HG03342 (cell line): ENCODE measurements around the gene OR13C9.
"Not testable (repeated sequence)": the region's sequence is repeated elsewhere in the genome, so short reads cannot be mapped to it uniquely, and the experiment has no call there.

ENCODE experiments used
- ATAC-seq: cut with Tn5 transposase; IDR thresholded peaks from one replicate; pipeline ENCODE4 v1.9.1; 2021; ENCODE audit warnings: mild to moderate bottlenecking, moderate library complexity; ENCODE audit not compliant: unreplicated experiment

Gene OR13C9, protein sequence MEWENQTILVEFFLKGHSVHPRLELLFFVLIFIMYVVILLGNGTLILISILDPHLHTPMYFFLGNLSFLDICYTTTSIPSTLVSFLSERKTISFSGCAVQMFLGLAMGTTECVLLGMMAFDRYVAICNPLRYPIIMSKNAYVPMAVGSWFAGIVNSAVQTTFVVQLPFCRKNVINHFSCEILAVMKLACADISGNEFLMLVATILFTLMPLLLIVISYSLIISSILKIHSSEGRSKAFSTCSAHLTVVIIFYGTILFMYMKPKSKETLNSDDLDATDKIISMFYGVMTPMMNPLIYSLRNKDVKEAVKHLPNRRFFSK

DNA sequence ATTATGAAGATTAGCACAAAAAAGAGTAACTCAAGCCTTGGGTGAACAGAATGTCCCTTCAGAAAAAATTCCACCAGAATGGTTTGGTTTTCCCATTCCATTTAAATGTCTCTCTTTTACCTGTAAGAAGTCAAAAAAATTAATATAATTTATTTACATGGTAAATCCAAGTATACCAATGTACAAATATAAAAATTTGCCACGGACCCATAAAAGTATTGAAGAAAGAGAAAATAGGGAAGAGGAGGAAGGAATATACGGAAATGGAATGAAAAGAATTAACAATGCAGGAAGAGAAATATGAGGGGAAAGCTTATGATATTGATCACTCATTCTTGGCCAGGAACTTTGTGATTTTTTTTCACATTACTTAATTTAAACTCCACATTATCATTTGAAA lies at the start of gene OR13C9:
TSS of gene OR13C9 (minus strand) at position 101 of the 400 bp plus-strand sequence. CDS start at position 101, 0 bp downstream.
- ATAC-seq: no peak

DNA sequence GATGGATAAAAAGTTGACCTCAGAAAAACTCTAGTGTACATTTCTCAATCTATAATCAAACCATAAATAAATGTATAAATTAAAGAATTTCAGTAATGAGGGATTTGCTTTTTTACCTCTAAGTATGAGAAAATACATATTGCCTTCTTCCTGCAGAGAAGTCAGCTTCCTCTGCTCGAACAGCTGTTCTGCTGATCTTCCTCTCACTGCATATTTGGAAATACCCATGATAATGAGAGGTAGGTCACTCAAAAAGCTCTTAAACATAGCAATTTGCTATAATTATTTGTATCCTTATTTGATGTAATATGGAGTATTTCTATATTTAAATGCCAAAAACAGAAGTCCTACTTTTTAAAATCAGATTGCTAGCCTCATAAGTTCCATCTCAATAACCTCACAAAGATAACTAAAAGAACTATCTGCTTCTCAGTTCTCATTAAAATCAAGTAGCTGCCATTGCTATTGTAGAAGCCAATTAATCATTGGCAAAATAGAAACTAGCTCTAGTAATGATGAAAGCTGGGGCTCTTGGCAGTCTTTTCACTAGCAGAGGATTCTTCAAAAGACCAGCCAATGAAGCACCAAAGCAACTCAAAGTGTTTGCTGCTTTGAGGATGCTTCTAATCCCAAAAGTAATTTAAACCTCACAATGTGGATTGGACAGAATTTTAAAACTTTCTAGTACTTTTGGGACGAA lies 40.6 kb upstream of the OR13C9 start:
- ATAC-seq: no peak

DNA sequence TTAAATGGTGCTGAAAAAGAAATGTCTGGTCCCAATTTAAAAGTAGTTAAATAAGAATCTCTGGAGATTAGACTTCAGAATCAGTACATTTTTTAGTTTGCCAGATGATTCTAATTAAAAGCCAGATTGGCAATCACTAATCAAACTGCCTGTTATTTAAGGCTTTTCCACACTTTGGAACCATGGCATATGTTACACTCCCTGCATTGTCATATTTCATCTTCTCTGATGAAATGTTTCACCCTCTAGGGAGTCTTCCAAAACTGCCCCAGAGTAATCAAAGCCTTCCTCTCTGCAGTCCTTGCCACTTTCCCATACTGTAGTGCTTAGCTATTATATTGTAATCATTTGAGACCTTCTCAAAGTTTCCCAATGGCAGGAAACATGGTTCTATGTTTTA lies 17.5 kb upstream of the OR13C9 start:
- no peak for ATAC-seq

DNA sequence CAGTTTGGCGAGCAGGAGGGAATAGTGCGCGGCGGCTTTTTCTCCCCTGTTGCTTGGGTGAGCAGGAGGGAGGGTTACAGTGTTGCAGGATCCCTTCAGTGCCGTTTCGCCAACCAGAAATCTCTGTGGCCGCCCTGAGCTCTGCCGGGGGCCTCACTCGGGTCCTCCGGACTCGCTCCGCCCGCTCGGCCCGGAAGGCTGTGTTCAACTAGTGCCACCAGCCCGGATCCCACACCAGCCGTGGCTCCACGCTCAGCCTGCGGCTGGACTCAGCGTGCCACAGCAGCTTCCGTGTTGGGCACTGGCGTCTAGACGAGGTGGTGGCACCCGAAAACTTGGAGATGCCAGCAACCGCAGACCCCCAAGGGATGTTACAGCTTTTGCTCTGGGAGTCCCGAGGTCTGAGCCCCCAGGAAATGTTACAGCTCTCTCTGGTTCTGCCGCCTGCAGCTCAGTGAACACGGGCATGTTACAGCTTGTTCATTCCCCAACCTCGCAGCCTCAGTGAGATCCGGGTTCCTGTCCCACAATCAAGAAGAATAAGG lies 16.0 kb upstream of the OR13C9 start:
- ATAC-seq: no peak

DNA sequence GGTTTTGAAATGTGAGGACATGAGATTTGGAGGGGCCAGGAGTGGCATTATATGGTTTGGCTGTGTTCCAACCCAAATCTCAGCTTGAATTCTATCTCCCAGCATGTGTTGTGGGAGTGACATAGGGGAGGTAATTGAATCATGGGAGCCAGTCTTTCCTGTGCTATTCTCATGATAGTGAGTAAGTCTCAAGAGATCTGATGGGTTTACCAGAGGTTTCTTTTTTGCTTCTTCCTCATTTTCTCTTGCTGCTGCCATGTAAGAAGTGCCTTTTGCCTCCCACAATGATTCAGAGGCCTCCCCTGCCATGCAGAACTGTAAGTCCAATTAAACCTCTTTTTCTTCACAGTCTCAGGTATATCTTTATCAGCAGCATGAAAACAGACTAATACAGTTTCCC lies 8.0 kb upstream of the OR13C9 start:
- not testable (repeated sequence) for ATAC-seq

DNA sequence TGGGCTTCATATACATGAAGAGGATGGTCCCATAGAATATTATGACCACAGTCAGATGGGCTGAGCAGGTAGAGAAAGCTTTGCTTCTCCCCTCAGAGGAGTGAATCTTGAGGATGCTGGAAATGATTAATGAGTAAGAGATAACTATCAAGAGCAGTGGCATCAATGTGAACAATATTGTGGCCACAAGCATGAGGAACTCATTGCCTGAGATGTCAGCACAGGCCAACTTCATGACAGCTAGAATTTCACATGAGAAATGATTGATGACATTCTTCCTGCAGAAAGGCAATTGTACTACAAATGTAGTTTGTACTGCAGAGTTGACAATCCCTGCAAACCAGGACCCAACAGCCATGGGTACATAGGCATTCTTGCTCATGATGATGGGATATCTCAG lies 586 bp downstream of the OR13C9 start:
- ATAC-seq: no peak

DNA sequence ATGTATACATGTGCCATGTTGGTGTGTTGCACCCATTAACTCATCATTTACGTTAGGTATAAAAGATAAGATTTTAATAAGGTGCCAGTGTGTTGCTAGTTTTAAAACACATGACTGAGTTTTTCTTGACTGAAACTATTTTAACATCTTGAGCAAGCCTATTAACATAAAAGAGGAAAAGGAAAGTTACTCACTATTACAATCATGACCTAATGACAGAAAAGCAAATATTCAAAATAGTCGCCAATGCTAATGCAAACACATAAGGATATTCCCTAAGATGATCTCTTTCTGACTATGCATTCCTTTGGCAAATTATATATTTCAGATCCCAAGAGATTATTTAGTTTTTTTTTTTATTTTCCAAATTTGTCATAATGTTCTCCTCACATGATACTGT lies 6.8 kb downstream of the OR13C9 start:
- ATAC-seq: no peak

DNA sequence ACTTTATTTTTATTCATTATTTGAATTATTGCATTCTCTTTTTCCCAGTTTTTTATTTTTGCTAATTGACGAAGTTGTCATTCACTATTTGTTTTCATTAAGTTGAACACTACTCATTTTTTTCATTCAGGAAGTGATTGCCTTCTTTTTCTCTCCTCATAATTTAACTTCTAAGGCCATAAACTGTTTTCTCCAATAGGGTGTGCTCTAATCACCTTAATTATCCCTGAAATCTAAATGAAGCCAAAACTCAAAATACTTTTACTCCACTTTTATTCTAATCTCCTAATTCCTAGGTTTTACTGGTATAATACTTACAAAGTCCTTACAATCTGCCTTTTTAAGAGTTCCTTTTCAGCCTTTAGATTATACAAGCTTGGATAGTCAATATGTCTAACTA lies 9.7 kb downstream of the OR13C9 start:
- ATAC-seq: no peak

DNA sequence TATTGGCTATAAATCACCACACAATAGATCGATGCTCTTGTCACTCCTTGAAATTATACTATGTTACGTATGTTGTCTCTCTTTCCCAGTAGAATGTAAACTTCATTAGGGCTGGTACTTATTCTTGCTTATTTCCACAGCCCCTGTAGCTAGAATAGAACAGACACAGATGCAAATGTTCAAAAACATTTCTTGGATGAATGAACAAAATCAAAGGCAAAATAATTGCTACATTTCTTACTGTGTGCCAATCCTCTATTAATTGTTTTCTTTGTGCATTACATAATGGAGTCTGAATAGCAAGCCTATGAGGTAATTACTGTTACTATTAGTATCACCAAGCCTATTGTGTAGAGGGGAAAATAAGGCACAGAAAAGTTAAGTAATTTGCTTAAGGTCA lies 11.9 kb downstream of the OR13C9 start:
- no peak for ATAC-seq

DNA sequence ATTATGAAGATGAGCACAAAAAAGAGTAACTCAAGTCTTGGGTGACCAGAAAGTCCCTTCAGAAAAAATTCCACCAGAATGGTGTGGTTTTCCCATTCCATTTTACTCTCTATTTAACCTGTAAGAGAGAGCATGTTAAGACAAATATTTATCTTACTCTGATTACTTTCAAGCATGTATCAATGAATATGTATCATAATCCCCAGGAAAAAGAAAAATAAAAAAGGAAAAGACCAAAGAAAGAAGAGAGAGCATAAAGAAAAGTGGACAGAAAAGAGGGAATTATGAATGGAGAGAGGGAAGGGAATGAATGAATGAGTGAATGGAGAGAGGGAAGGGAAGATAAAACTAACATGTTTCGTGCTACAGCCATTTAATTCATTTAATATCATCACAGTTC lies 12.5 kb downstream of the OR13C9 start, which contains the start of gene OR13C2:
TSS of gene OR13C2 (minus strand) at position 101 of the 400 bp plus-strand sequence. CDS start at position 101, 0 bp downstream.
- not testable (repeated sequence) for ATAC-seq

DNA sequence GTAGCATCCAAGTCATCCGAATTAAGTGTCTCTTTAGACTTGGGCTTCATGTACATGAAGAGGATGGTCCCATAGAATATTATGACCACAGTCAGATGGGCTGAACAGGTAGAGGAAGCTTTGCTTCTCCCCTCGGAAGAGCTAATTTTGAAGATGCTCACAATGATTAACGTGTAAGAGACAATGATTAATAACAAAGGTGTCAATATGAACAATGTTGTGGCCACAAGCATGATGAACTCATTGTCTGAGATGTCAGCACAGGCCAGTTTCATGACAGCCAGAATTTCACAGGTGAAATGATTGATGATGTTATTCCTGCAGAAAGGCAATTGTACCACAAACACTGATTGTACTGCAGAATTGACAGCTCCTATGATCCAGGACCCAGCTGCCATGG lies 13.2 kb downstream of the OR13C9 start:
- ATAC-seq: no peak

DNA sequence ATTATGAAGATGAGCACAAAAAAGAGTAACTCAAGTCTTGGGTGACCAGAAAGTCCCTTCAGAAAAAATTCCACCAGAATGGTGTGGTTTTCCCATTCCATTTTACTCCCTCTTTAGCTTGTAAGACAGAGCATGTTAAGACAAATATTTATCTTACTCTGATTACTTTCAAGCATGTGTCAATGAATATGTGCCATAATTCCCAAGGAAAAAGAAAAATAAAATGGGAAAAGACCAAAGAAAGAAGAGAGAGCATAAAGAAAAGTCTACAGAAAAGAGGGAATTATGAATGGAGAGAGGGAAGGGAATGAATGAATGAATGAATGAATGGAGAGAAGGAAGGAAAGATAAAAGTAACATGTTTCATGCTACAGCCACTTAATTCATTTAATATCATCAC lies 18.7 kb downstream of the OR13C9 start, which contains the start of gene OR13C5:
TSS of gene OR13C5 (minus strand) at position 101 of the 400 bp plus-strand sequence. CDS start at position 101, 0 bp downstream.
- ATAC-seq: not testable (repeated sequence)

DNA sequence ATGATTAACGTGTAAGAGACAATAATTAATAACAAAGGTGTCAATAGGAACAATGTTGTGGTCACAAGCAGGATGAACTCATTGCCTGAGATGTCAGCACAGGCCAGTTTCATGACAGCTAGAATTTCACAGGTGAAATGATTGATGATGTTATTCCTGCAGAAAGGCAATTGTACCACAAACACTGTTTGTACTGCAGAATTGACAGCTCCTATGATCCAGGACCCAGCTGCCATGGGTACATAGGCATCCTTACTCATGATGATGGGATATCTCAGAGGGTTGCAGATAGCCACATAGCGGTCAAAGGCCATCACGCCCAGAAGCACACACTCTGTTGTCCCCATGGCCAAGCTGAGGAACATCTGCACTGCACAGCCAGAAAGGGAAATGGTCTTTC lies 19.3 kb downstream of the OR13C9 start:
- not testable (repeated sequence) for ATAC-seq

DNA sequence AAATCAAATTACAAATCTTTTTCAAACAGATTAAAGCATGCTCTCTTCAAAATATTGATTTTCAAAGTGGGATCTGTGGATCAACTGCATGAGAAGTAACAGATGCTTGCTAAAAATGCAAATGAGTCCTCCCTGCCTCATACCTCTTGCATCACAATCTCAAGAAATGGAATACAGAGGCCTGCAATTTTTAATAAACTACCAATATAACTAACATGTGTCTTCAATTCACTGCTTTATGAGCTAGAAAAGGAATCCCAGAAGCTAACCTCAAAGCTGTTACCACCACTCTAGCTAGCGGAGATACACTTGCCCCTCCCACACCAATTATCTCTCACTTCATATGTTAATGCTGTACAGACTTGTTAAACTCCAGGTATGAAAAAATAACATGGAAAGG lies 28.4 kb downstream of the OR13C9 start:
- no peak for ATAC-seq

DNA sequence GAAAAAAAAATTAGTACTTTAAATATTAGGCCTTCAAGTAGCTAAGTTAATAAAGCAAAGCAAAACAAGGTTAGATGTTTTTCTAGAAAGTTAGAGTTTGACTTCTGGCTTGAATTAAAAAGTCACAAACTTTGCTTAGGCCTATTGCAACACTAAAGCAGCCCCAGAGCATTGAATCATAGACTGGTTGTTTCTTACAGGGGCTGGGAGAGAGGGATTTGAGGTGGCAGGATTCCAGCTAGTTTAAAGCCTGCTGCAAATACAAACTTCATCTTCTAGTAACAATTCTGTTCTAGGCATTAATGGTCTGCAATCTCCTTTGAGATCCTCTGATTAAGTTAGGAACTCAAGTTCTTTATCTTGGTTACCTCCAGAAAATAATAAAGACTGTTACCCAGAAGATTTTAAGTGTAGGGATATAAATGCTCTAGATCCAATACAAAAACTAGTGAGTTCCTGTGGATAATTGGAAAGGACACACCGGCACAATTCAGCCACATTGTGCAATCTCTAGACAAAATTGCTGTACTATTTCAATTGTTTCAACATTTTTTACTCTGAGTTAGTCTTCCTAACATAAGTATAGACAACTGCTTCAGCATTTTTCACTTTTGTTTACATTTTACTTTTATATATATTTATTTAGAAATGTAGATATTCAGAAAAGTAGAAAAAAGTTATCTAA lies 31.4 kb downstream of the OR13C9 start:
- no peak for ATAC-seq

DNA sequence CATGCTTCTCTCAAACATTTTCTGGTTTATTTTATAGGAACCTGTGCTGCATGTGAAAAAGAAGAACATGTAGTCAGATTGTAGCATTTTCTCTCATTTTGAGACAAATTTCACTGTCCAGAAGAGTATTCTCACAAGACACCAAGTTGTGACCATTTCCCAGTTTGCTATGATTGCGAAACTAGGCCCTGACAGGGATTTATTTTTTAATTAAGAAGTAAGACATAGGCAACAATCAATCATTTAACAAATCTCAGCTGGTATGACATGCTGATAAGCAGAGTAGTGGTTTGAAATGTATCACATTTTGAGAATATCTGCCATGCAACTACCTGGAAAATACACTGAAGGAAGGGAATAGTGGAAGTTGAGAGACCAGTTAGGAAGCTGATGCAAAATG lies 37.4 kb downstream of the OR13C9 start:
- ATAC-seq: no peak

DNA sequence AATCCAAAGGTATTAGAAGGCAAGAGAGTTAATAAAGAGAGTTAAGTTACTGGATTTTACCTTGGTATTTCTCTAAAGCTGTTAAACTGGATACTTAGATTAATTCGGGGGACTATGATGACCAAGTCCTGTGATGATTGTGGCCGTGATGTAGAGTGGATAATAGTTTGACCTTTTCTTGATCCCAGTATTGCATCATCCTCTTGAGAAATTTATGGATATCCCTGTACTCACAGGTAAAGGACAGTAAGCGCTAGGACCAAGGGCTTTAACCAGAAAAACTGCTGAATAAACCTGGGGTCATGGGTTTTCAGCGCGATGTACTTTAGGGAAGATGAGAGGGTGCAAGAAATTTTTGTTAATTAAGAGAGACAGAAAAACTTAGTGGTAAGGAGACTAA lies 40.7 kb downstream of the OR13C9 start:
- ATAC-seq: no peak

DNA sequence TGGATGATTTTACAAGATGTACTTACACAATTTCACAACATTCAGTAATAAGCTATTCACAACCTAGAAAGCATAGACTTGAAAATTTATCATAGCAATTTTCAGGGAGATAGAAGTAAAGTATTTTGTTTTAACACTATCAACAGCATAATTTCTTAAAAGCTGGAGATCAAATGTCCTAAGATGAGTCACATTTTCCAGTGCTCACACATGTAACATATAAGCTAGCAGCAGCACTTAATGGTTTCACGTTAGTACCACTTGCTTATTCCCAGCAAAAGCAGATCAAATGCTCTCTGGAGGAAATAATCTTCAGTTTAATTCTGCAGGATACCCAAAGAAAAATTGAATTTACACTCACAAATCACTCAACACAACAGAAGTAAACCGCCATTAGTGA lies 42.5 kb downstream of the OR13C9 start:
- ATAC-seq: no peak

DNA sequence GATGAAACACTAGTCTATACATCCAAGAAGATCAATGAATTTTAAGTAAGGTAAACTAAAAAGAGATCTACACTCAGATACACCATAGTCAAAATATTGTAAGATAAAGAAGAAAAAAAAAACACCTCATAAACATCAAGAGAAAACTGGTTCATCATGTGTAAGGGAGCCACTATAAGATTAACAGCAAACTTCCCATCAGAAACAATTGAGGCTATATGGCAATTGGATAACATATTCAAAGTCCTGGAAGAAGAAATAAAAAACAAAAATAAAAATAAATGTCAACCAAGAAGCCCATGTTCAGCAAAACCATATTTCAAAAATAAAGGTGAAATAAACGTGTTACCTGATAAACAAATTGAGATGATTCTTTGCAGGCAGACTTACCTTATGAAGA lies 45.4 kb downstream of the OR13C9 start:
- ATAC-seq: no peak

DNA sequence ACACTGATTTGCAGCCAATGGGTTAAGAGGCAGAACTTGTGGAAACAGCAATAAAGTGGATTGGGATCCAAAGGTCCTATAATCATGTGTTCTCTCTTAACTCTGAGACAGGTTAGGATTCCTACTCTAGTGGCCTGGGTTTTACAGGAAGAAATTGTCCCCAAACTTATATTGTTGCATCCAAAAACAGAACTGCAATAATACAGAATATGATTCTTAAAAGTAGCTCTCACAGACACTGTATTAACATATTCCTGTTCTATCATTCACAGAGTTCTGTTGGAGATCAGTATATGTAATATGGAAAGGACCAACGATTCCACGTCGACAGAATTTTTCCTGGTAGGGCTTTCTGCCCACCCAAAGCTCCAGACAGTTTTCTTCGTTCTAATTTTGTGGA lies 49.1 kb downstream of the OR13C9 start, which contains the start of gene OR13C8:
TSS of gene OR13C8 (plus strand) at position 301 of the 400 bp plus-strand sequence. CDS start at position 301, 0 bp downstream.
- ATAC-seq: no peak
